Transverse colon (tissue), 4 donors: ENCODE data around the gene SPATA6. TPM values are rescaled to one million over a fixed set of nuclear protein-coding genes. Genes with fewer than 3 reads are reported as not detected.

Experiments used
- DNase-seq: peaks from one replicate; pipeline ENCODE4 v3.0.0-alpha.2; 2019
- H3K27ac ChIP-seq, 4 donors: fragments of 200-600 bp; sonication (generic); 2 replicates each; pipeline ENCODE4 v1.5.1; 2016 to 2018; ENCODE audit warnings: inconsistent platforms in 4 of 4
- H3K27me3 ChIP-seq: fragments of 200-600 bp; sonication (generic); 2 replicates; pipeline ENCODE4 v1.5.1; 2017; ENCODE audit warnings: inconsistent platforms
- H3K36me3 ChIP-seq, 4 donors: fragments of 200-600 bp; sonication (generic); 2 replicates each; pipeline ENCODE4 v1.5.1; 2017 to 2019; ENCODE audit warnings: inconsistent platforms in 4 of 4
- H3K4me1 ChIP-seq, 4 donors: fragments of 200-600 bp; sonication (generic); 2 replicates each; pipeline ENCODE4 v1.5.1; 2017 to 2020; ENCODE audit warnings: inconsistent platforms in 4 of 4
- H3K4me3 ChIP-seq, 4 donors: fragments of 200-600 bp; sonication (generic); 1 replicate in 1 of 4; 2 replicates in 3 of 4; pipeline versions ENCODE4 v1.5.1 to v1.6.1; 2017 to 2019; ENCODE audit warnings: inconsistent platforms in 4 of 4
- H3K9me3 ChIP-seq, 2 donors: fragments of 200-600 bp; sonication (generic); 2 replicates each; pipeline ENCODE4 v1.5.1; 2017 to 2019; ENCODE audit warnings: inconsistent platforms in 2 of 2
- EP300 ChIP-seq: sonication (generic); formaldehyde crosslinking; IDR thresholded peaks from one replicate; pipeline ENCODE4 v1.6.1; 2017; ENCODE audit warnings: antibody characterized with exemption, low read depth
- POLR2A ChIP-seq: fragments of 450-650 bp; IDR thresholded peaks from one replicate; pipeline ENCODE4 v1.6.1; 2016; ENCODE audit warnings: antibody characterized with exemption, mild to moderate bottlenecking, moderate library complexity
- POLR2AphosphoS5 ChIP-seq, 3 donors: sonication (generic); formaldehyde crosslinking; IDR thresholded peaks; one replicate each; pipeline ENCODE4 v1.6.1; 2016; ENCODE audit warnings: antibody characterized with exemption in 3 of 3
- WGBS, 2 donors: methylation state at CpG; one replicate each; pipeline ENCODE4 v1.1.5; 2018; ENCODE audit warnings: low coverage in 1 of 2; 5-methylcytosine and 5-hydroxymethylcytosine counted together
- in situ Hi-C, 4 donors: fragments of 200-750 bp; cut with MboI; loops; one replicate each; pipeline versions ENCODE4 v1.15.0 to v1.15.1; 2017; ENCODE audit warnings: low sequenced_read_pairs in 3 of 4, low pct_ligation_motif_present in 1 of 4, low pct_unique_long_range_greater_than_20kb in 1 of 4
- intact Hi-C: fragments of 100-400 bp; cut with DNase I; formaldehyde crosslinking; loops from one replicate; pipeline ENCODE4 v1.15.1; 2023; ENCODE audit warnings: low total_unique reads
- total RNA-seq, 4 donors: library from RNA; depleted of rRNA; stranded (reverse); fragments of >200 nt; gene quantifications; one replicate each; pipeline ENCODE4 v1.1.0, GENCODE V29; 2016
- TF ChIP-seq, protein P1 (sequence below), 5 experiments: fragments of 200-600 bp in 3 of 5; fragments of 450-650 bp in 2 of 5; sonication (generic) in 3 of 5; IDR thresholded peaks; 1 replicate in 2 of 5; 2 replicates in 3 of 5; pipeline ENCODE4 v1.5.1; 2016 to 2017; ENCODE audit warnings: antibody characterized with exemption in 5 of 5, inconsistent platforms in 3 of 5, mild to moderate bottlenecking in 2 of 5, moderate library complexity in 1 of 5

Gene SPATA6
- total RNA-seq, 4 donors from 2014 or later, result 8.2 to 16.5 (median 14.6) TPM

DNA sequence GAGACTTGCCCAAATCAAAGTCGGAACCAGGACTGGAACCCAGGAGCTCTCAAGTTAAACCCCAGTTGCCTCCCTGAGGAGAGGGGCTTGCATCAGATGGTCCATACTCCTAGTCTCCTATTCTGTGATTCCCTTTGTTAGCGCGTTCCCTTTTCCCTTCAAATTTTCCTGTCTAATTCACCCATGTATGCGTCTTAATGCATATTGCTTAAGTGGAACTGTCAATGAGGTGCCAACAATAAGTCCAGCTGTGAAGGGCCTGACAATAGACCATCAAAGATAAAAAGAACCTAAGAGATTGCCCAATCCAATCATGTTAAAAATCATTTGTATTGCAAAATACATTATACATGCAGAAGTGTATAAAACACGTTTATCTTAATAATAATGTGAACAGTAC, 634 bp upstream of the SPATA6 start:
- Histone ChIP-seq H3K36me3 (no peaks in the 10 kb centered on the region), H3K4me1 (peaks cover 0 to 34% (median 21%) of the 10 kb centered on the region in 4 donors), H3K27me3 (no peaks in the 10 kb centered on the region), H3K9me3 (no peaks in the 10 kb centered on the region), H3K4me3 (peak overlapping the region; percentile 50 to 80 (median 76)), H3K27ac (peak overlapping the region; percentile 87 to 95 (median 91))
- 31 to 44% methylated on average over 5 of the region's 5 CpGs for WGBS, 2 donors
- DNase-seq, result no peak
- in situ Hi-C loops (no loop called here), intact Hi-C loops (no loop called here)
- no peak for TF ChIP-seq POLR2A
- TF ChIP-seq POLR2AphosphoS5 (IDR thresholded peaks at IDR 0.05), result no peak
- TF ChIP-seq, protein P1, sequence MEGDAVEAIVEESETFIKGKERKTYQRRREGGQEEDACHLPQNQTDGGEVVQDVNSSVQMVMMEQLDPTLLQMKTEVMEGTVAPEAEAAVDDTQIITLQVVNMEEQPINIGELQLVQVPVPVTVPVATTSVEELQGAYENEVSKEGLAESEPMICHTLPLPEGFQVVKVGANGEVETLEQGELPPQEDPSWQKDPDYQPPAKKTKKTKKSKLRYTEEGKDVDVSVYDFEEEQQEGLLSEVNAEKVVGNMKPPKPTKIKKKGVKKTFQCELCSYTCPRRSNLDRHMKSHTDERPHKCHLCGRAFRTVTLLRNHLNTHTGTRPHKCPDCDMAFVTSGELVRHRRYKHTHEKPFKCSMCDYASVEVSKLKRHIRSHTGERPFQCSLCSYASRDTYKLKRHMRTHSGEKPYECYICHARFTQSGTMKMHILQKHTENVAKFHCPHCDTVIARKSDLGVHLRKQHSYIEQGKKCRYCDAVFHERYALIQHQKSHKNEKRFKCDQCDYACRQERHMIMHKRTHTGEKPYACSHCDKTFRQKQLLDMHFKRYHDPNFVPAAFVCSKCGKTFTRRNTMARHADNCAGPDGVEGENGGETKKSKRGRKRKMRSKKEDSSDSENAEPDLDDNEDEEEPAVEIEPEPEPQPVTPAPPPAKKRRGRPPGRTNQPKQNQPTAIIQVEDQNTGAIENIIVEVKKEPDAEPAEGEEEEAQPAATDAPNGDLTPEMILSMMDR (IDR thresholded peaks at IDR 0.05), result no peak
- no peak for TF ChIP-seq EP300

DNA sequence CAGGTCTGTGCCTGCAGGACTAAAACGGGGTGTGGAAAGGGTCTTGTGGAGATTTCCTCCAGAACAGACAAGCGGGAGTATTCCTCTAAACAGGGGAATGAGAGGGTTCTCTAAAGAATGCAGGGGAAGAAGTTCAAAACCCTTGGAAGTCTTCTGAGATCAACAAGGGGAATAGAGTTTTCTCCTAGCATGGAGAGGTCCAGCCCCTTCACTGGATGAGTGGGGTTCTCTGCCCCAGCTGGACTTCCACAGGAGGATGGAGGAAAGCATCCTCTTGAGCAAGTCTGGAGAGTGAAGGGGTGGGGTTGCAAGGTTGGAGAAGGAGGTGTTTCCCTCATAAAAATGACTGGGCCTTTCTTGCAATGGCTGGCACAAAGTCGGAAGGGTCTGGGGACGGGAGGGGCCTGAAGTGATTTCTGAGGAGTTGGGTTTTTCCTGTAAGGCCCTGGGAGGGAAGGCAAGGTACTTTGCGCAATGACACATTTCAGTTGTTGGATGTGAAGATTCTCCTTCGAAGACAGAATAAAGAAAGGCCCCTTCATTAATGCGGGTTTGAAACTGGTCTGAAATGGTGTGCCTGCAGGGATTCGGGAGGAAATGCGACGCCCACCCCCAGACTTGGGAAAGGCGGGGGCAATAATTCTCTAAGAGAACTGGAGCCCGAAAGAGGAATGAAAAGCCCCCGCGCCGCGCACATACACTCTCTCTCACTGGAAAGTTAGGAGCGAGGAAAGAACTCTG, 884 bp downstream of the SPATA6 start:
- H3K27ac ChIP-seq, result peak overlapping the region; percentile 87 to 95 (median 91)
- no peaks in the 10 kb centered on the region for H3K9me3 ChIP-seq
- intact Hi-C loops (no loop called here), in situ Hi-C loops (no loop called here)
- H3K4me1 ChIP-seq, result peaks cover 0 to 34% (median 21%) of the 10 kb centered on the region in 4 donors
- no peaks in the 10 kb centered on the region for H3K36me3 ChIP-seq
- peak overlapping the region; percentile 76 to 89 (median 78) for H3K4me3 ChIP-seq
- DNase-seq, result no peak
- TF ChIP-seq, protein P1 (IDR thresholded peaks at IDR 0.05), result no peak
- TF ChIP-seq POLR2AphosphoS5 (IDR thresholded peaks at IDR 0.05) (no peak), POLR2A (no peak), EP300 (no peak)
- H3K27me3 ChIP-seq, result no peaks in the 10 kb centered on the region
- 18 to 24% methylated on average over 13 to 17 of the region's 17 CpGs for WGBS, 2 donors

DNA sequence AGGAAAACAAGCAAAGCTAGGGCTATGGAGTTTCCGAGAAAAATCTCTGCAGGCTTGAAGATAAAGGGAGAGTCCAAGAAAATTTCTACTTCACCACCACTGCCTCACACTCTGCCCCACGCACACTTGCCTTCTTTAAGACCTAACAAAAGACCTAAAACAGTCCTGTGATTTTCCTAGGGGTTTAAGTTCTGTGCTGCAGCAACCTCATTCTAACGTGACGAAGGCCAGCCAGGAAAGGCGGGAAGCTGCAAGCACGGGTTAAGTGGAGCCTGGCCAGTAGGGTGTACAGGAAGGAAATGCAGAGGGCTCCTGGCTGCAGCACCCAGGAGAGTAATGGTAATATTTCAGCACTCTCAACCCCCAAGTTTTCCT, 1.5 kb downstream of the SPATA6 start:
- in situ Hi-C loops, result no loop called here
- no peaks in the 10 kb centered on the region for H3K9me3 ChIP-seq
- H3K4me1 ChIP-seq, result peaks cover 0 to 34% (median 21%) of the 10 kb centered on the region in 4 donors
- intact Hi-C loops, result no loop called here
- WGBS, 2 donors, result 14 to 26% methylated on average over 1 to 6 of the region's 6 CpGs
- H3K27me3 ChIP-seq, result no peaks in the 10 kb centered on the region
- H3K27ac ChIP-seq, result peak overlapping the region; percentile 87 to 95 (median 91)
- DNase-seq, result peak; percentile 31
- H3K36me3 ChIP-seq, result no peaks in the 10 kb centered on the region
- H3K4me3 ChIP-seq, result peak overlapping the region in 3 of 4 donors; percentile 2 to 80 (median 12)
- no peak for TF ChIP-seq EP300
- TF ChIP-seq, protein P1 (IDR thresholded peaks at IDR 0.05), result no peak
- no peak for TF ChIP-seq POLR2AphosphoS5 (IDR thresholded peaks at IDR 0.05)
- no peak for TF ChIP-seq POLR2A

DNA sequence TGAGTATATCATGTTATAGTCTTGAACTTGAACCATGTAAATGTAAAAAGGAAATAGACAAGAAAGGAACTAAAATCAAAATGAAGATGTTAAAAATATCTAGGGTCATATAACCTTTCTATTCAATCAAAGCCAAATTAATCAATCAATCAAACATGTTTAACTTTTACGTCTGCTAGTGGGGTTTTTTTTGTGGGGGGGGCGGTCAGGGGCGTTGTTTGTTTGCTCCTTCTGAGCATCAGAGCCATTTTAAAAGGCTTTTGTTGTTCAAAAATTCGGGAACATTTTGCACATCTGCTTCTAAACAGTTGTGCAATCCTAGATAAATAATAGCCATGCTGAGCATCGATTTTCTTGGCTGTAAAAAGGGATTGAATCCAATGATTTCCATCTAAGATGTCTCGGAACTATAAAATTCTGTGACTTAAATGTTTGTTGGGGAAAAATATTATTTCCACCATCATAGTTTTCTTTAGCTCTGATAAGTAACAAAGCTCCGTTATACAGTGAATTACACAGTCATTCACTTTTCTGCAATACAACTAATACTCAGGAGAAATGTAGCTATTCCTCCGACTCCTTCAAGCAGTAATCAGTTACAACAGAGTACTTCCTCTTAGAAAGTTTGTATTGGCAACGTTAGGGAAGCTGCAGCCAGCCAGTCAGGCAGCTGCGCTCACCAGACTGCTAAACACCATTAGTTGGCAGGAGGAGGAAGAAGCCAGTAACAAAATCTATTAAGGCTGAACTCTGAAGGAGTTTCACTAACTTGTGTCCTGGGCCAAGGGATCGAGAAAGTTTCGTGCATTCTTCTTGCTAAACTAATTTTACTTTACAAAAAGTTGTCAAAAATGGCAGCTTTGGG, 2.2 kb downstream of the SPATA6 start:
- intact Hi-C loops (no loop called here), in situ Hi-C loops (no loop called here)
- no peaks in the 10 kb centered on the region for H3K27me3 ChIP-seq
- 9 to 15% methylated on average over 10 to 12 of the region's 12 CpGs for WGBS, 2 donors
- peak overlapping the region; percentile 87 to 95 (median 91) for H3K27ac ChIP-seq
- peak; percentile 67 for DNase-seq
- H3K4me3 ChIP-seq, result peak overlapping the region in 3 of 4 donors; percentile 2 to 80 (median 12)
- no peaks in the 10 kb centered on the region for H3K36me3 ChIP-seq
- TF ChIP-seq POLR2AphosphoS5 (IDR thresholded peaks at IDR 0.05) (peak; percentile 49 to 76 (median 51)), POLR2A (peak; percentile 51)
- TF ChIP-seq, protein P1 (IDR thresholded peaks at IDR 0.05), result no peak
- peaks cover 0 to 34% (median 21%) of the 10 kb centered on the region in 4 donors for H3K4me1 ChIP-seq
- H3K9me3 ChIP-seq, result no peaks in the 10 kb centered on the region
